Coronary artery (tissue), 2 donors: ENCODE results near the gene CDYL.
"Not testable (repeated sequence)": the region's sequence is repeated elsewhere in the genome, so short reads cannot be mapped to it uniquely, and the experiment has no call there.

Experiments
- DNase-seq: peaks from one replicate; pipeline ENCODE4 v3.0.0-alpha.2; 2017; ENCODE audit warnings: low spot score
- H3K27ac ChIP-seq, 2 donors: fragments of 200-600 bp; sonication (generic); one replicate each; pipeline ENCODE4 v1.5.1; 2016 to 2019
- H3K4me3 ChIP-seq: fragments of 200-600 bp; sonication (generic); 2 replicates; pipeline ENCODE4 v1.5.1; 2016; ENCODE audit warnings: mild to moderate bottlenecking, moderate library complexity
- CTCF ChIP-seq: fragments of 200-600 bp; sonication (generic); IDR thresholded peaks from one replicate; pipeline ENCODE4 v1.5.1; 2019; ENCODE audit warnings: antibody characterized with exemption

CDYL gene

GRCh38 chr6:4828187-4828698 lies 52.0 kb downstream of the CDYL start:
- TF ChIP-seq CTCF: no peak
- no peak overlapping the region for H3K4me3 ChIP-seq
- DNase-seq: no peak
- no peak overlapping the region for H3K27ac ChIP-seq

GRCh38 chr6:4829089-4829488 lies 52.9 kb downstream of the CDYL start:
- Histone ChIP-seq H3K27ac (no peak overlapping the region), H3K4me3 (no peak overlapping the region)
- TF ChIP-seq CTCF: no peak
- no peak for DNase-seq

GRCh38 chr6:4835540-4835939 lies 59.3 kb downstream of the CDYL start:
- DNase-seq, H3K4me3 ChIP-seq, H3K27ac ChIP-seq: not testable (repeated sequence)

- no peak for TF ChIP-seq CTCF
- Histone ChIP-seq H3K27ac (no peak overlapping the region), H3K4me3 (no peak overlapping the region)
- DNase-seq: no peak
Observed at GRCh38 chr6:4840169-4840568, 64.0 kb downstream of the CDYL start.

GRCh38 chr6:4844108-4844507 lies 67.9 kb downstream of the CDYL start:
- no peak for TF ChIP-seq CTCF
- no peak for DNase-seq
- no peak overlapping the region for H3K4me3 ChIP-seq
- H3K27ac ChIP-seq: no peak overlapping the region

- no peak overlapping the region for H3K27ac ChIP-seq
- H3K4me3 ChIP-seq: no peak overlapping the region
- TF ChIP-seq CTCF: no peak
- DNase-seq: no peak
Observed at GRCh38 chr6:4846387-4846786, 70.2 kb downstream of the CDYL start.

- Histone ChIP-seq H3K4me3 (no peak overlapping the region), H3K27ac (no peak overlapping the region)
- no peak for TF ChIP-seq CTCF
- no peak for DNase-seq
Observed at GRCh38 chr6:4848382-4849068, 72.3 kb downstream of the CDYL start.
